ENCODE measurements around the gene LRRC14B.

The LRRC14B gene

DNA sequence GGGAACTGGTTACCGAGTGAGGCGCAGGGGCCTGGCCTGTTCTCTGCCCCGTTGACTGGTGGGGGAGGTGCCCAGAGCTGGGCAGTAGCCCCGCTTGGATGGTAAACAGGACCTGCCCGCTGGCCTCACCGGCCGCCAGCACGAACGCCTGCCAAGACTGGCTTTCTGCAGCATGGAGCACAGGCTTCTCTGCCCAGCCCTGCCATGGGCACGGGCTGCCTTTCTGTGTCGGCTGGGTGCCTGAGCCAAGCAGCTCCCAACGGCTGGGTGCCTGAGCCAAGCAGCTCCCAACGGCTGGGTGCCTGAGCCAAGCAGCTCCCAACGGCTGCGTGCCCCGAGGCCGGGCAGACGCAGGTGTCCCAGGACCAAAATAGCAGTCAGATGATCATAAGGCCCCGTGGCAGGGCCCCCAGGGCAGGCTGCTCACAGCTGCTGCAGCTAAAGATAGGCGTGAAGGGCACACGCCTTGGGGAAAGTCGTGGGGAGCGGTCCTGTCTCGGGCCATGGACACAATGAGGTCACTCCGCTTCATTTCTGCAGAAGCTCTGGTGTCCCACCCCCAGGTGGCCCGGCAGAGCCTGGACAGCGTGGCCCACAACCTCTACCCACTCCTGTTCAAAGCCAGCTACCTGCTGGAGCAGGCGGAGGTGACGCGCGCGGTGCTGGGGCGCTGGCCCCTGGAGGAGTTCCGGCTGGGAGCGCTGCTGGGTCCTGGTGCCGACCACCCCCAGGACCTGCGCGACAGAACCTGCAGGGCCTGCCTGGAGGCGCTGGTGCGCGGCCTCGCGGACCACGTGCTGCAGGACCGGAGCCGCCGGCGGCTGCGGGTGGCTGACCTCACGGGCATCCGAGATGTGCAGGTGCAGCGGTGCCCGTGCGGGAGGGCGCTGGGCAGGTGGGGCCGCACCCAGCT is at the start of gene LRRC14B:
TSS of gene LRRC14B (plus strand) at position 460 of the 913 bp plus-strand sequence. CDS start at position 504, 44 bp downstream.
- no peak for DNase-seq

DNA sequence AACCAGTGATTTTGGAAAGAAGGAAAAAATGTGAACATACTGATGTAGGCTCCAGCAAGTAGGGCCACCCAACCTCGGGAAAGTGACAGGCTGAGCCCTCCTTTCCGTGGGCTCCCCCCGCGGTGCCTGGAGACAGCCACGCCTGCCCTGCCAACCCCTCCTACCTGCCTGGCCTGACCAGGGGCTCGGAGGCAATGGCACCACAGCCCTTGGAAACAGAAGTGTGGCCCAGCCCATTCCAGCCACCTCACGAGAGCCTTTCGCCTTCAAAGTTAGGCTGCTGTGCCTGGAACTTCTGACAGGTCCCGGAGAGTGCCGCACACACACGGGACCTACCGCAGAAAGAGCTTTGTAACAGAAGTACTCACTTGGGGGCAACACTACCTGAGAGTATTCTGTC is 49.5 kb upstream of the LRRC14B start:
- DNase-seq, result no peak

DNA sequence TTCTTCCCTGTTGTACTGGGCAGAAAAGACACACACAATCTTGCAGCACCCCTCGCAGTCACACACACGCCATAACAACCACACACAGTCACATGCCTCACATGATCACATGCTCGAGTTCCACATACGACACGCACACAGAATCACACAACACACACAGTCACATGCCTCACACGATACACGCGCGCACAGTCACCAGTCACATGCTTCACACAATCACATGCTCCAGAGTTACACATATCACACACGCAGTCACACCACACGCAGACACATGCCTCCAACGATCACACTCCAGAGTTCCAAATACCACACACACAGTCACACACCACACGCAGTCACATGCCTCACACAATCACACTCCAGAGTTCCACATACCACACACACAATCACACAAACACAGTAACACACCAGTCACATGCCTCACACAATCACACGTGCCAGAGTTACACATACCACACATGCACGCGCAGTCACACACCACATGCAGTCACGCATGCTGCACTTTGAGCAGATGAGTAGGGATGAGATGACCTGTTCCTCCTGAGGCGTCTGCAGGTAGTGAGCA is 49.0 kb upstream of the LRRC14B start:
- no peak for DNase-seq

DNA sequence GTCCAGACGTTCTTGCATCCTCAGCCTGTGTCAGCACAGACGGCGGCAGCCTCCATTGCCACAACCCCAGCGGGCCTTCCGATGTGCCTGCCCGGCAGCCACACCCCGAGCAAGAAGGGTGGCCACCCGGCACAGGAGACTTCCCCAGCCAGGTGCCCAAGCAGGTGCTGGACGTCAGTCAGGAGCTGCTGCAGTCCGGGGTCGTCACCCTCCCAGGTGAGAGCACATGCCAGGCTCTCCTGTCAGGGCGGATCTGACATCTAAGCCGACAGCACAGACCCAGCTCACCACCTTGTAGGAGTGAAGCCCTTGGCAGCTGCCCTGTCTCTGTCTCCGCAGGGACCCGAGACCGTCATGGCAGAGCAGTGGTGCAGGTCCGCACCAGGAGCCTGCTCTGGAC is 48.3 kb upstream of the LRRC14B start:
- DNase-seq, result no peak

DNA sequence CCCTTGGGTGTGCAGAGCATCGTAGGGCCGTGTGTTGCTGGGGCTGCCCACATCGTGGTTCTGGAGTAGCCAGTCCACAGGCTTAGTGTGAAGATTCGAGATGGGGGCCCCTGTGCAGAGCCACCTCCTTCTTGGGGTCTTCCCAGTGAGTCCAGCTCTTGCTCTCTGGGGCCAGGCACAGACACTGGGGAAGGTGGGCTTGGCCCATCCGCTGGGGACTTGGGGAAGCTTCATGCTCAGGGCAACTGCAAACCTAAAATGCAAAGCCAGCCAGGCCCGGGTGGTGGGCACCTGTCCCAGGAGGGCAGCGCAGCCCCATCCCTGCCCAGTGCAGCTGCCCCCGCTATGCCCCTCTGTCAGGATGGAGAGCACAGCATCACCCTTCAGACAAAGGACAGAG is 46.4 kb upstream of the LRRC14B start:
- no peak for DNase-seq

DNA sequence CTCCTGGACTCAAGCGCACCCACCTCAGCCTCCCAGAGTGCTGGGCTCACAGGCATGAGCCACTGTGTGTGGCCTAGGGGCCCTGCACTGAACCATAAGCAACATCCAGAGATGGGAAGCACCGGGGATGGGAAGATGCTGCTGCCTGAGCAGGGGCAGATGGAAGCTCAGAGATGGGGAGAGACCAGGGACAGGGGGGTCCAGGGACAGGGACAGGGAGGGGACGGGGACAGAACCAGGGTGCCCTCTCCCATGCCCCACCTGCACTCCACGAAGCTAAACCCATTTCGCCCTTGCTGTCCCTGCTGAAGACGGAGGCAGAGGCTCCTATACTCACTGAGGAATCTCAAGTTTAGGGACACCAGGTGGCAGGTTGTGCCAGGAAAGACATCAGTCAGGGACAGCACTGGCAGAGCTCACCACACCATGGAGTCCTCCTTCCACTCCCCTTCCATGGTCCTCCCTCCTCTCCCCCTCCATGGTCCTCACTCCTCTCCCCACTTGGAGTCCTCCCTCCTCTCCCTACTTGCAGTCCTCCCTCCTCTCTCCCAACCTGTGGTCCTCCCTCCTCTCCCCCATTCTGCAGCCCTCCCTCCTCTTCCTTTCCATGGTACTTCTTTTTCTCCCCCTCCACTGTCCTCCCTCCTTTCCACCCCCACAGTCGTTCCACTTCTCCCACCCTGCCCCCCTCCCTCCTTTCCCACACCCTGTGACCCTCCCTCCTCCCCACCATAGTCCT is 45.5 kb upstream of the LRRC14B start:
- DNase-seq, result no peak

DNA sequence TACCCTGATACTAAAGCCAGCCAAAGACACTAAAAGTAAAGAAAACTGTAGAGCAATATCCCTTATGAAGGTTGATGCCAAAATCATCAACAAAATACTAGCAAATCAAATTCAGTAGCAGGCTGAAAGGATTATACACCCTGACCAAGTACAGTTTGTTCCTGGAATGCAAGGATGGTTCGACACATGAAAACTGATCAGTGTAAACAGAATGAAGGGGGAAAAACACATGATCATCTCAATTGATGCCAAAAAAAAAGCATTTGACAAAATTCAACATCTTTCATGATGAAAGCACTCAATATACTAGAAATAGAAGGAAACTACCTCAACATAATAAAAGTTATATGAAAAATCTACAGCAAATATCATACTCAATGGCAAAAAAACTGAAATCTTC is 43.5 kb upstream of the LRRC14B start:
- no peak for DNase-seq

DNA sequence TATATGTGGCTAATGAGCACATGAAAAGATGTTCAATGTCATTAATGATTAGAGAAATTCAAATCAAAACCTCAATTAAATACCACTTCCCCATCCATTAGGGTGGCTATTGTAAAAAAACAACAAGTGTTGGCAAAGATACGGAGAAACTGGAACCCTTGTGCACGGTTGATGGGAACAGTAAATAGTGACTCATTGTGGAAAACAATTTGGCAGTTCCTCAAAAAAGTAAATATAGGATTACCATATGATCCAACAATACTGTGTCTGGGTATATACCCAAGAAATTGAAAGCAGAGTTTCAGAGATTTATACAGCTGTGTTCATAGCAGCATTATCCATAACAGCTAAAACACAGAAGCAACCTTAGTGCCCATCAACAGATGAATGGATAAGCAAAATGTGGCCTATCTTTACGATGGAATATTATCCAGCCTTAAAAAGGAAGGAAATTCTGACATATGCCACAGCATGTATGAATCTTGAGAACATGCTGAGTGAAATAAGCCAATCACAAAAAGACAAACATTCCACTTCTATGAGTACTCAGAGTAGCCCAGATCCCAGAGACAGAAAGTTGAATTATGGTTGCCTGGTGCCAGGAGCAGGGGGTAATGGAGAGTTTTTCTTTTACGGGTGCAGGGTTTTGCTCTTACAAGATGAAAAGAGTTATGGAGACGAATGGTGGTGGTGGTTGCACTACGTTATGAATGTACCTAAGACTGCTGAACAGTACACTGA is 41.4 kb upstream of the LRRC14B start:
- no peak for DNase-seq

DNA sequence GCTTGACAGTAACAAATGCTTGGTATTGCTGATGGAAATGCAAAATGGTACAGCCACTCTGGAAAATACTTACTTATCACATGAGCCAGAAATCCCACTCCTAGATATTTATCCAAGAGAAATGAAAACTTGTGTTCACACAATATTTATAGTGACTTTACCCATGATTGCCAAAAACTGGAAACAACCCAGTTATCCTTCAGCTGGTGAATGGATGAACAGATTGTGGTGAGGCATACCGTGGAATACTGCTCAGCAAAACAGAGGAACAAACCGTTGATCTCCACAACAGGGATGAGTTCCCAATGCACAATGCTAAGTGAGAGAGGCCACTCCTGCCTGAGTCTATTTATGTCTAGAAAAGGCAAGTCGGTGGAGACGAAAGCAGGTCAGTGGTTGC is 40.5 kb upstream of the LRRC14B start:
- no peak for DNase-seq

DNA sequence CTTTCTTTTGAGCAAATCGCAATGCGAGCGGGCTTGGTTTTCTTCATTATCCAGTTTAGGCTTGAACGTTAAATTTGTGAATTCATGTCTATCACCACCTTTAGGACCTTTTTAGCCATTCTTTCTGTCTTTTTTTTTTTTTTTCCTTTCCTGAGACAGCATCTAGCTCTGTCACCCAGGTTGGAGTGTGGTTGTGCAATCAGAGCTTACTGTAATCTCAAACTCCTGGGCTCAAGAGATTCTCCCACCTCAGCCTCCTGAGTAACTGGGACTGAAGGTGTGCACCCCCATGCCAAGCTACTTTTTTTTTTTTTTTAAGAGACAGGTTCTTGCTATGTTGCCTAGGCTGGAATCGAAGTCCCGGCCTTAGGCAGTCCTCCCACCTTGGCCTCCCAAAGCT is 39.2 kb upstream of the LRRC14B start:
- DNase-seq, result no peak

DNA sequence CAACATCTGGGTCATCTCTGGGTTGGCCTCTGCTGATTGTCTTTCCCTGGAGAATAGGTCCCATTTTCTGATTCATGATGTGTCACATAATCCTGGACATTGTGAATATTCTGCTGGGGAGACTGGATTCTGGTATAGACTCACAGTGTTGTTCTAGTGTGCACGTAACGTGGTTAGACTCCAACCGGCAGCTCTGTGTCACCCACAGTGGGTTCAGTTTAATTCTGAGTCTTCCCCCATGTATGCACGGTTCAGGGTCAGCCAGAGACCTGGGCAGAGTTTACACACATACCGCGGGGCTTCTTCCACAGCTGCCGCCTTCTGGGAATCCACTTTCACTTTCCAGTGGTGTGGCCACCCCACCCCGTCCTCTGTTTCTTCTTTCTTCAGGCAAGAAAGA is 38.0 kb upstream of the LRRC14B start:
- no peak for DNase-seq

DNA sequence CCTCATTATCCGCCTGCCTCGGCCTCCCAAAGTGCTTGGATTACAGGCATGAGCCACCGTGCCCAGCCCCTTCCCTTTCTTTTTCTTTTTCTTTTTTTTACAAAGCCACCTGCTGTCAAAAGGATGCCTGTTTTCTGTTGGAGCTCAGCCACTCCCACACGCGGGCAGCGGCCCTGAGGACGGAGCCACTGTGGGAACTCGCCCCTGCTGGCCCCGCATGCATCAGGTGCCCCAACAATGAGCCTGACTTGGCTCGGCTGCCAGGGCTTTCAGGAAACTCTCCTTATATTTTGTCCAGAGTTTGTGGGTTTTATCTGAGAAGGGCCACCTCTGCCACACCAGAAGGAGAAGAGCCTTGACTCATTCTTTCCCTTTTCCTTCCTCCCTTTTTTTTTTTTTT is 37.1 kb upstream of the LRRC14B start:
- no peak for DNase-seq

DNA sequence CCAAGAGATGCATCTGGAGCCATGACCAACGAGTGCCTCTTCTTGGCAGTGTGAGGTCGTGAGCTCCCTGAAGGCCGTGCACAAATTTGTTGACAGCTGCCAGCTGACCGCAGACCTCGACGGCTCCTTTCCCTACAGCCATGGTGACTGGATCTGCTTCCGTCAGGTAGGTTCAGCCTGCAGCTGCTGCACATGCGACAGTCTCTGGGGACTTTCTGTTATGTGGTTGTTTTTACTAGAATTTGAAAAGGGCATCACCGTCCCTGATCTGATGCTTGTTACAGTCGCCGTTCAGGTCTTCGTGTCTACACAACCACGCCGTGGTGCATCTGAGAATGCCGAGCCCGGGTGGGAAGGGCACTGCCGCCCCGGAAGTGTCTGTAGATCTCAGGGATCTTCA is 36.5 kb upstream of the LRRC14B start:
- DNase-seq, result no peak

DNA sequence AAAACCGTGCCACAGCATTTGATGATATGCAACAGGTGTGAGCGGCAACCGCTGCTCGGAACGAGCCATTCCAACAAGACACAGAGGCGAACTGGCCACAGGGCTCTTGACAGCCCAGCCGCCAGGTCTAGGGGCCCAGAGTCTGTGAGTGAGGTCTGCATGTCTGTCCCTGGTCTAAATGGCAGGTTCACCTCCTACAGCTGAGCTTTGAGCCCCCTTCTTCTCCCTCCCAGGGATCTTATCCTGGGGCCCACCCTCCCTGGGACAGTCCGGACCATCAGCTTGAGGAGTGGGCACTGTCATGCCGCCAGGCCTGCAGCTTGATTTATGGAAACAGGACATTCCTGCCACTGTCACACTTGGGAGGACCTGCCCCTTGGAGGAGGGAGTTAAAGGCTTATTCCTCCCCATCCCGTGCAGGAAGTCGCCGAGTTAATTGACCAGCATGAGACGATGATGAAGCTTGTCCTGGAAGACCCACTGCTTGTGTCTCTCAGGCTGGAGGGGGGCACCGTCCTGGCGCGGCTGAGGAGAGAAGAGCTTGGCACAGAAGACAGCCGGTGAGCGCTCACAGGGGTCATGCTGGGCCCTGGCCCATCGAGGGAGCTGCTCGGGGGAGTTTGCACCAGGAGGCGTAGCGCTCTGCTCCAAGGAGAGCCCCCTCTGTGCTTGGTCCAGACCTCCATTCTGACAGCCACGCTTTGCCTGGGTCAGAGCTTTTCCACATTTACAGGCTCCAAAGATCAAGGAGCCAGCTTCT is 35.5 kb upstream of the LRRC14B start:
- no peak for DNase-seq

DNA sequence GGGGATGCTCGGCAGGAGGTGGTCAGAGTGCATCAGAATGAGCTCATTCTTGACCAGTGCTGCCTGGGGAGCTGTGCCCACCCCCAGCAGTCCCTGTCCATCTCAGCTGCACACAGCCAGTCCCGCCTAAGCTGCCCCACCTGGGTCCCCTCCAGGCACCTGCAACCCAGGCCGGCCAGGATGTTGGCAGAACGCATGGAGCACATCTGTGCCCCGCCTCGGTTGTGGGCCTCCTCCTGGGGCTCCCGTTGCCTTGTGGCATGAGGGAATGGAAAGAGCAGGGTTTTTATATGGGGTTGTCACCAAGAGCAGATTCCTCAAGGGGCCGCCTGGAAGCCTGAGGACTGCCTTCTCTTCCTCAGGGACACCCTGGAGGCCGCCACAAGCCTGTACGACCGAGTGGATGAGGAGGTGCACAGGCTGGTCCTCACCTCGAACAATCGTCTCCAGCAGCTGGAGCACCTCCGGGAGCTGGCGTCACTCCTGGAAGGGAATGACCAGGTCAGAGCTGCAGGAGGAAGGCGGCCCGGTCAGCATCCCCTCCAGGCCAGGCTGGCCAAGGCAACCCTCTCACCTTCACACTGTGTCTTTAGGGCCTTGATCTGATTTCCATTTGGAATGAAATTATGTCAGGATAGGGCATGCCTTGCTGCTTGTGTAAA is 34.8 kb upstream of the LRRC14B start:
- DNase-seq, result no peak

DNA sequence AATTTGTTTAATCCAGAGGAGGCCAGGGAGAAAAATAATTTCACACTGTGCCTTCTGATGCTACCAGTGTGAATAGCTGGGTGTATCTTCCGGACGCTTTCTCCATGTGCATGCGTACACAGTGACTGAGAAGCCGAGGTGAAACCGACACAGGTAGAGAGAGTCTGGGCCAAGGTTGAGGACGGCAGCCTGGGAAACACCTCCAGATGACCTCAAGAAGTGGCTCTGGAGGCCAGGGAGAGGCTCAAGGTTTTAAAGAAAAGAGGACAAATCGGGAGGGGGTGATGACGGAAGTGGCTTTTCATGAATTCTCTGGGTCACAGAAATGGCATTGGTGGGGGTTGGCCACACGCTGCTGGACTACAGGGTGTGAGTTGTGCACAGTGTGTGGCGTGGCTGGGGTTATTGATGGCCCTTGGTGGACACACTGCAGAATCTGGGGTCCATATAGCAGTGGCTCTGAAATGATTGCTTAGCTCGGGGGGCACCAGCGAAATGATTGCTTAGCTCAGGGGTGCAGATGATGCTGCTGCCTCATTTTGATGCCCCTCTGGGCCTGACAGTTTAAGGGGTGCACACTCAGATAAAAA is 34.1 kb upstream of the LRRC14B start:
- DNase-seq, result no peak

DNA sequence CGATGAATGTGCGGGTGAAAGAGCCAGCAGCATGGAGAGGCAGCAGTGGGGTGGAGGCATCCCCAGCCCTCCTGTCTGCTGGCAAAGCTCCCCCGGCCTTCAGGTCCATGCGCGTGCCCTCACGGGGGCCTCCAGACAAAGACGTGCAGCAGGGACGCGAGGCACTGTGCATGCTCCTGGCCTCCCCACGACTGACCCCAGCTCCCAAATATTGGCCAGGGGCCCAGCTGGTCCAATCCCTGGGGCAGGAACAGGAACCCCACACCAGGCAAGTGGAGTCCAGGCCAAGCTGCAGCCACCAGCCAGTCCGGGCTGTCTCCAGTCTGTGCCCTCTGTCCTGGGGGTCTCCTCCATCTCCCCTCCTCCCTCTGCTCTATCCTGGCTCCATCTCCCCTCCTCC is 33.5 kb upstream of the LRRC14B start:
- no peak for DNase-seq

DNA sequence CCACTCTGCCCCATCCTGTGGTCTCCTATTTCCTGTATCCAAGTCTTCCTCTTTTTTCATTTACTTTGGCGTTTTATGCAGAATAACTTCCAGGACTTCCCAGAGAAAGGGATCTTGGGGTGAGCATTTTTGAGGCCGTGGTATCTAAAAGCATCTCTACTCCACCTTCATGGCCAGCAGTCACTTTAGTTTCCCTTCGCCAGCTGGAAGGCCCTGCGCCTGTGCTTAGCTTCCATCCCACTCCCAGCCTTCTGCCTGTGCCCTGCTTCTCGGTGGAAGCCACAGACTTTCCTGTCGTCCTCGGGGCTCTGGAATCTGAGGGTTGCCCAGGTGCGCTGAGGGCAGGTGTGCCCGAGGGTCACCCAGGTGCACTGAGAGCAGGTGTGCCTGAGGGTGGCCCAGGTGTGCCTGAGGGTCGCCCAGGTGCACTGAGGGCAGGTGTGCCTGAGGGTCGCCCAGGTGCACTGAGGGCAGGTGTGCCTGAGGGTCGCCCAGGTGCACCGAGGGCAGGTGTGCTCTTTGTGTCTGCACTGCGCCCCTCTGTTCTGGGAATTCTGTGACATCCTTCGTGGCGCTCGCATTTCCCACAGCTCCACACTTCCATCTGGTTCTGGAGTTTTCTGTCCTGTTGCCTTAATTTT is 32.4 kb upstream of the LRRC14B start:
- no peak for DNase-seq

DNA sequence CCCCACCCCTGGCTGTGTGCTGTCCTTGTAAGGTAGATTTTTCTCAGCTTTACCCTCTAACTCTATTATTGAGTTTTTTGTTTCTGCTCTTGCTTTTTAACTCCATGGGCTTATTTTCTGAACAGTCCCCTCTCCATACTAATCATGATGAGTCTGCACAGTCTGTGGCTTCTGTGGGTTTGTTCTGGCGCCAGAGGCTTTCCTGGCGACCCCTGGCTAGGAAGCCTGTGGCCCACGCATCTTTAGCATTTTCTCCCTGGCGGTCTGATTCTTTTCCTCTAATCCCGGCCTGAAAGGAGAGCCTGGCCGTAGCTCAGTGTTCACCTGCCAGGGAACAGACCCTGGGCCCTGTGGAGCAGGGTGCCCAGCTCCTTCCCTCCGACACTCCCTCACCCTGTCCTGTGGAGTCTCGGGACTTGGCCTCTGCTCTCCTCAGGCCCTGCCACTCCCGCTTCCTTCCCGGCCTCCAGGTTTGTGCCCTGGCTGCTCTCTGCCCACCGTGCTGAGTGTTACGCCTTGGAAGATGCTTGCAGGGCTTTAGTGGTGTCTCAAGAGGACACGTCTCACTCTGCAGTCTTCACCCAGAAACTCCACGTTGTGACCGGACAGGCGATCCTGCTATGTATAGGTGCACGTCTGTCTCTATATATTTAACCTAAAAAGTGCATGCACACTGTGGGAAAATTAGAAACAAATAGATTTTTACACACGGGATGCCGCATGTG is 31.7 kb upstream of the LRRC14B start:
- no peak for DNase-seq

DNA sequence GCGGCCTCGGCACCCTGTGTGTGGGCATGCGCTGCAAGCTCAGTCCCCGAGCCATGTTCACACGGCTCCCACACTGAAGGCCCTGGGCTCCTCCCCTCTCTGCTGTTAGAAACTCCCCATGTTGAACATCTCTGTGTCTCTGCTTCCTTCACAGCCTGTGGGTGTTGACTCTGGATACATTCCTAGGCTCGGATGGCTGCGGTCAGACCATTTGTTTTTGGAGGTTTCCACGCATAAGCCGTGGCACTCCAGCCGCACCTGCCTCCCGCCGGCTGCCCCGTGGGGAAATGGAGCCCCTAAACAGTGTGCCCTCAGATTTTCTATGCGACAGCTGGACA is 31.2 kb upstream of the LRRC14B start:
- DNase-seq, result no peak
